HG02610 (cell line): ENCODE measurements around the gene ERBB4.

ENCODE experiments used
- ATAC-seq: cut with Tn5 transposase; IDR thresholded peaks from one replicate; pipeline ENCODE4 v1.9.1; 2021; ENCODE audit warnings: mild to moderate bottlenecking, moderate library complexity; ENCODE audit not compliant: unreplicated experiment

Gene ERBB4

GRCh38 chr2:212097001-212097400 is 441.6 kb downstream of the ERBB4 start:
- ATAC-seq, result no peak

GRCh38 chr2:212089873-212090272 is 448.7 kb downstream of the ERBB4 start:
- ATAC-seq, result no peak

- peak; percentile 79 for ATAC-seq
Observed at GRCh38 chr2:212088353-212088752, 450.2 kb downstream of the ERBB4 start.

- ATAC-seq, result no peak
Observed at GRCh38 chr2:212083492-212083891, 455.1 kb downstream of the ERBB4 start.

- ATAC-seq, result peak; percentile 89
Observed at GRCh38 chr2:212078103-212078502, 460.5 kb downstream of the ERBB4 start.

- peak; percentile 44 for ATAC-seq
Observed at GRCh38 chr2:212076456-212076855, 462.1 kb downstream of the ERBB4 start.

GRCh38 chr2:212073360-212073759 is 465.2 kb downstream of the ERBB4 start:
- ATAC-seq, result no peak

- ATAC-seq, result no peak
Observed at GRCh38 chr2:212066546-212066945, 472.1 kb downstream of the ERBB4 start.

- ATAC-seq, result no peak
Observed at GRCh38 chr2:212064318-212064717, 474.3 kb downstream of the ERBB4 start.

- ATAC-seq, result peak; percentile 62
Observed at GRCh38 chr2:212052412-212053159, 486.0 kb downstream of the ERBB4 start.

- no peak for ATAC-seq
Observed at GRCh38 chr2:212050871-212051270, 487.7 kb downstream of the ERBB4 start.

GRCh38 chr2:212042562-212042961 is 496.0 kb downstream of the ERBB4 start:
- ATAC-seq, result no peak

GRCh38 chr2:212037062-212037461 is 501.5 kb downstream of the ERBB4 start:
- ATAC-seq, result no peak

- ATAC-seq, result no peak
Observed at GRCh38 chr2:212034841-212035585, 503.6 kb downstream of the ERBB4 start.

GRCh38 chr2:212033888-212034287 is 504.7 kb downstream of the ERBB4 start:
- ATAC-seq, result no peak

- ATAC-seq, result no peak
Observed at GRCh38 chr2:212032536-212033219, 505.9 kb downstream of the ERBB4 start.

- ATAC-seq, result no peak
Observed at GRCh38 chr2:212032032-212032431, 506.6 kb downstream of the ERBB4 start.

- ATAC-seq, result no peak
Observed at GRCh38 chr2:212030709-212031108, 507.9 kb downstream of the ERBB4 start.

- no peak for ATAC-seq
Observed at GRCh38 chr2:212028798-212029394, 509.7 kb downstream of the ERBB4 start.

- ATAC-seq, result no peak
Observed at GRCh38 chr2:212027681-212028628, 510.6 kb downstream of the ERBB4 start.
